ENCODE measurements around the gene HOXC9.

Gene HOXC9

GRCh38 chr12:54047964-54048303 is 48.0 kb downstream of the HOXC9 start:
- in situ Hi-C loops (cut with HindIII; ENCODE audit: low sequenced_read_pairs), result no loop called here

- in situ Hi-C loops (cut with HindIII; ENCODE audit: low sequenced_read_pairs), result no loop called here
These were observed 48.6 kb downstream of the HOXC9 start for GRCh38 chr12:54048406-54049093.

- in situ Hi-C loops (cut with HindIII; ENCODE audit: low sequenced_read_pairs), result no loop called here
These were observed 49.1 kb downstream of the HOXC9 start for GRCh38 chr12:54049108-54049507.

- in situ Hi-C loops (cut with HindIII; ENCODE audit: low sequenced_read_pairs), result no loop called here
These were observed 50.5 kb downstream of the HOXC9 start for GRCh38 chr12:54050482-54050810.

DNA sequence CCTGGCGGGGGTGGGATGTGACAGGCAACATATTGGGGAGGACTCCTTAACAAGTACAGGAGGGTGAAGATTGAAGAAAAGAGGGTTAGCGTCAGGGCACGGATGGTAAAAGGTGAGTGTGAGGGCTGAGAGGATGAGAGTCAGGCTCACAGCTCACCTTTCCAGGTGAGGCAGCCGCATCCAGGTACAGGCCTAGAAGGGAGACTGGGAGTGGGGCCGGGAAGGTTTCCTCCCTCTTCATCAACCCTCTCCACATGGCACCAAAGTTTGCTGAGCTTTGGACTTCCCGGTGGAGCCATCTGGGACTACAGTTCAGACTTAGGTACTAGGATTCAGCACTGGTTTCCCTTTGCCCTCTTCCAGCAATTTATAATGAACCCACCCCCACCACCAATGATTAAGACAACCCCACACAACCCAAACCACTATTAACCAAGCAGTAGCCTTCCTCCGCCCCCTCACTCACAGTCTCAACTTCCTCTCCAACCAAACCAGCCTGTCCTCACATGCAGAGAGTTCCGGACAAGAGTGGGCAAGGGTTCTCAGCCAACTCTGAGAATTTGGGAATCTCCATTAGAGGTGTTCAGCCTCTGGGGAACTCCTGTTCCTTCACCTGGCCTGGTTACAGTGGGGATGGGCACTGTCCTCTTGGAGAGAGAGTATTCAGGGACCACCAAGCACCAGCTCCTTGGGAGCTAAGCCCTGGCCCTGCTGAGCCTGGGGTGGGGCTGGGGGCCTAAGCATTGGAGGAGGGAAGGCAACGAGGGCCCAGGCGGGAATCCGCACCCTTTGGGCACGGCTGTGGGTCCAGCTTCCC is 51.3 kb downstream of the HOXC9 start:
- in situ Hi-C loops (cut with HindIII; ENCODE audit: low sequenced_read_pairs), result no loop called here

DNA sequence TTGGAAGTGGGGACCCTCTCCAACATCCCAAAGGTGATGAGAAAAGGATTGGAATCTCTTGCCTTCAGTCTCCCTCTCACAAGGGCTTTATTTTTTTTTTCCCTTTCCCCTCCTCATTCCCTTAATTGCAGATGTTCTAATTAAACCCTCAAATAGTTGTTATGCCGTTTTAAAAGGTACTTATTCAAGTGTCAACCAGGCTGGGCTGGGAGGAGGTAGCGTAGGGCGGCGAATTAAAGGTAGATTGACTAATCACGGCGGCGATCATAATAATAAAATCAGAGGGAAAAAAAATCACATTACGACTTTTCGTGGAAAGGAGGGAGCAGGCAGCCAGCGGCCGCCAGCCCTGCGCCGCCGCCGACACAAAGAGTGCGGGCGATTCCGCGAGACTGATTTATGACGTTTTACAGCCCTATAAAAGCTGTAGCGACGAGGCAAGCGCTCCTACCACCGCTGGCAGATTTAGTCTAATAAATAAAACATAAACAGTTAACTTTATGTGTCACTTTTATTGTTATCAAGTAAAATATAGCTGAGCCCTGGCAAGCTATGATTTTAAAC is 52.0 kb downstream of the HOXC9 start:
- in situ Hi-C loops (cut with HindIII; ENCODE audit: low sequenced_read_pairs), result no loop called here

DNA sequence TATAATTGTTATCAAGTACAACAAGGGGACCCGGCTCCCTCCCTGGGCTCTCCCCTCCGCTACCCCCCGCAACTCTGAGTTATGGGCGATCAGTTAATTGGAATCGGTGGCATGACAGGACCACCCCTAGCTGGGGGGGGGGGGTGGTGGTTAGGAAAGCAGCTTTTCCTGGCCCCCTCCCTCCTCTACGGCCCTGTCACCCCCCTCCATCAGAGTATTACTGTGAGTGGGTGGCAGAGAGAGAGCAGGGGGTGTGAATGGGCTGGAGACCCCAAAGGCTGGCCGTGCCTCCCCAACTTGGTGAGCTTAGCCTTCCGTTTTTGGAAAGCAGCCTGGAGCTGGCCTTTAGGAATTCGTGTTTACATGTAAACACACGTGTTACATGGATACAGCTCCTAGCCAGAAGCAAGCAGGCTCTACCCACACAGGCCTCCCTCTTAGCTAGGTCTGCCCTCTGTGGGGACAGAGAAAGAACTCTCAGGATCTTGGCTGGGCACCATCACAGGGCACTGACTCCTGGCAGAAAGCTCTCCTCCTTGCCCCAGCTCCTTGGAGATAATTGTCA is 52.6 kb downstream of the HOXC9 start:
- in situ Hi-C loops (cut with HindIII; ENCODE audit: low sequenced_read_pairs), result no loop called here

Data from DLD1 (cell line).